ENCODE results near the gene CEP135.
"Not testable (repeated sequence)": the region's sequence is repeated elsewhere in the genome, so short reads cannot be mapped to it uniquely, and the experiment has no call there.

CEP135 gene

GRCh38 chr4:56026596-56026995, 77.9 kb downstream of the CEP135 start:
- DNase-seq = peak; percentile 50

DNA sequence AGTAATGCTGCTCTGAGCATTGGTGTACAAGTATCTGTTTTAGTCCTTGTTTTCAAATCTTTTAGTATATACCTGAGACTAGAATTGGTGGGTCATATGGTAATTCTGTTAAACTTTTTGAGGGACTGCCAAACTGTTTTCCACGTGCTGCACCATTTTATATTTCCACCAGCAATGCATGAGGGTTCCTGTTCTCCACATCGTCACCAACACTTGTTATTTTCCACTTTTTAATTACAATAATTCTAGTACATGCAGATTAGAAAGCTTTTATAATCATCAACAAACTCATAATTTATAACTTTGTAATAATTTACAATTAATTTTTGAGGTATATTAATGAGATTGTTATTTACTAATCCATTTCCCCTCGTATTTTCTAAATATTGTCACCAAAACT, 79.4 kb downstream of the CEP135 start:
- no peak for DNase-seq

DNA sequence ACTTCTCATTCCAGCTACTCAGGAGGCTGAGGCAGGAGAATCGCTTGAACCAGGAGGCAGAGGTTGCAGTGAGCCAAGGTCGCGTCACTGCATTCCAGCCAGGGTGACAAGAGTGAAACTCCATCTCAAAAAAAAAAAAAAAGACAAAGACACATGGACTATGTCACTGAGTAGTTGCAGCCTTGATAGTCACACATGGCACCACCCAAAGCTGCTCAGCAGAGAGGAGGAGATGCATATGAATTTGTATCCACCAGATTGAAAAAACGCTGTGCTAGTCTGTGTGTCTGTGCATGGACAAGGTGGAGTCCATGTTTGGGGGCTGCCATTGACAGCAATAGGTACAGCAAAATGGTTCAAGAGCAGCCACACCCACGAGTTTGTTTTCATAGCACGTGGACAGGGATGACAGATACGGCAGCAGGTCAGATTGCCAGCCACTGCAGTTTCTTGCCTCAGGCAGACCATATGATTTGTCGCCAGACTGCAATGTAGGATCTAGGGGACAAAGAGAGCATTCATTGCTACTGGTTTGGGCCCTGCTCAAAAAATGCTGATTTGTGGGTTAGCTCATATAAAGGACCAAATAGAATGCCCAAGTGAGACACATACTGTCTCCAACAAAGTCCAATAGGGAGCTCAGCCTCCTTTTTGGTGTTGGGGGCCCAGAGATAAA, 89.9 kb downstream of the CEP135 start:
- no peak for DNase-seq

DNA sequence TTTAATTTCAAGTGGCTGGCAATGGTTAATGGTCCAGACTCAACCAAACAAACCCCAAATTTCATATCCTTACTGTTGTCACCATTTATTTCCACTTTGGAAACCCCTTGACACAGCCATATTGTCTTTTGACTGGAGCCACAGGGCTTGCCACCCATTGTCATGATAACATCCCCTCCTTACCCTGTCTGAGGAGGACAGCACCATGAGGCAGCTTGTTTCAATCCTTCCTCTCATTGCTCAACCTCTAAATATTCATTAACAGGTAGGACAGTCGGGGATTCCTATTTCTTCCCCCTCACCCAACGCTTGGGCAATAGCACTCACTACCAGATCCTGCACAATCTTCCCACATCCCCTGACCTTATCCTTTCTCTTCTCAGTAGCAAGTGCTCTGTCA, 92.1 kb downstream of the CEP135 start:
- no peak for DNase-seq

DNA sequence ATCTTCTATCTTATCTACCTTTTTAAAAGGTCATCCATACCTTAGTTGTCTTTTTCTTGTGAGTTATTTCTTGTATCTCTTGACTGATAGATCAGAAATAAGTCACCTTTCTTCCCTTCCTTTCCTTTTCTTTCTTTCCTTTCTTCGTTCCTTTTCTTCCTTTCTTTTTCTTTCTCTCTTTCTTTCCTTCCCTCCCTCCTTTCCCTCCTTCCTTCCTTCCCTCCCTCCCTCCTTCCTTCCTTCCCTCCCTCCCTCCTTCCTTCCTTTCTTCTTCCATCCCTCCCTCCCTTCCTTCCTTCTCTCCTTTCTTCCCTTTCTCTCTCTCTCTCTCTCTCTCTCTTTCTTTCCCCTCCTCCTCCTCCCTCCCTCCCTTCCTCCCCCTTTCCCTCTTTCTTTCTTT, 93.5 kb downstream of the CEP135 start:
- no peak for DNase-seq

- no peak for DNase-seq
Measured at GRCh38 chr4:56048383-56048701, 99.6 kb downstream of the CEP135 start.

DNA sequence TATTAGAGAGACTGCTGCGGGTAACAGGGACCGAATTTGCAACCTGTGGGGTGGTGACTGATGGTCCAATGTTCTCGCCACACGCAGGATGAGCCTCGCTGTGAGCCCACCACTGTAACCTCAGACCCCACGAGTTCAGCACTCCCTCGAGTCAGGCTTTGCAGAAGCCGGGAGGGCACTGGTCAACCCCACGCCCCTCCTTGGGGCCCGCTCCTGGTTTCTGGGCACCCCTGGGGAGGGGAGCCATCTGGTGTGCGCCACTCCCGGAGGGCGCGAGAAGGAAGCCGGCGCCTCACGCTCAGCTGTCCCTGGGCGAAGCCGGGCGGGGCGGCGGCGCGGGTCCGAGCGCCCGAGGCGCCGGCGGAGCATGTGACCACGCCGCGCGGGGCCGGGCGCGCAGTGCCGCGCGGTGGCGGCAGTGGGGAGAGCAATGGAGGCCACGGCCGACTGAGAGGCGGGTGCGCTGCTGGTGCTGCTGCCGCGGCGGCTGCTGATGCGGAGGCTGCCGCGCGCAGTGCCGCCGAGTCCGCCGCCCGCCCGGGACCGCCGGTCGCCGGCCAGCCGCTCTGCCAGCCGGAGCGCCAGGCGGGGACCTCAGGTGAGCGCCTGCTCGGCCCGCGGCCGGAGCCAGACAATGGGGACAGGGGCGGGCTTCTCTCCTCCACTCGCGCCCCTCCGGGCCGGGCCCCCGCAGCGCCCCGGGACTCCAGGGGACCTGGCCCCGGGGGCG, 100.1 kb downstream of the CEP135 start:
- DNase-seq = peak; percentile 68

- DNase-seq = no peak
Measured at GRCh38 chr4:56050625-56051024, 101.9 kb downstream of the CEP135 start.

DNA sequence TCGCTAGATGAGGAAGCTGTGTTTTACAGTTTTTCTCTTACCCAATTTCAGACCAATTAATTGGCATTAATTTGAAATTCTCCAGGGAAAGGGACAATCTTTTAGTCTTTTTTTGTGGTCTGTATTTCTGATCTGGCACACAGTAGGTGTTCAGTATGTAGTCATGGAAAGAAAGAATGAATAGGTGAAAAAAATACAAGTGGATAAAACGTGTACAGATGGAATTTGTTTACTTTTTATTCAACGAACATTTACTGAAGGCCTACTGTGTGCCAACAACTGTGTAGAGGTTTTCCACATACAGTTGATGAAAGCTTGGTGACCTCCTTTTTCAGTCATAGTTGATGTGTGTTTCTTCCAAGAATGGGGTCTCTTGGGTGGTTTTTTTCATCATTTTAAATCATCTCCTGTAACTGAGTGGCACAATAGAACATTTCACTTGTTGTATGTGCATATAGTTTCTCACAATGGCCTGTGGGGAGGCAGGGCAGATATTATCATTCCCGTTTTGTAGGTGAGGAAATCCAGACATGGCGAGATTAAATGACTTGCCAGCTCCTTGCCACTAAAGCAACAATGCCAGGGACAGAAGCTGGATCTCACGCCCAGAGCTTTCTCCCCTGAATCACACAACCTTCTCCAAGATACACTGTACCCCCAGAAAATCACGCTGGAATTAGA, 102.4 kb downstream of the CEP135 start:
- no peak for DNase-seq

DNA sequence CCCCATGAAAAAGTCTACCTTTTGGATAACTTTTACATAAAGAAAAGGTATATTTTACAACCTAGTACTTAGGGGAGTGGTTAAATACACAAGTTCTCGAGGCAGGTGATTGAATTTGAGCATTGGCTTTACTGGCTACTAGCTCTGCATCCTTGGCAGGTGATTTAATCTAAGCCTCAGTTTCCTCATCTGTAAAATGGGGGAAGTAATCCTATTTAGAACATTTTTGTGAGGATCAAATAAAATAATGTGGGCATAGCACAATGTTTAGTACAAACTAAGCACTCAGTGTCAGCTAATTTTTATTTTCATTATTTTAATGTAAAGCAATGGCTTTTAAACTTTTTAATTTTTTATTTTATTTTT, 102.9 kb downstream of the CEP135 start:
- no peak for DNase-seq

DNA sequence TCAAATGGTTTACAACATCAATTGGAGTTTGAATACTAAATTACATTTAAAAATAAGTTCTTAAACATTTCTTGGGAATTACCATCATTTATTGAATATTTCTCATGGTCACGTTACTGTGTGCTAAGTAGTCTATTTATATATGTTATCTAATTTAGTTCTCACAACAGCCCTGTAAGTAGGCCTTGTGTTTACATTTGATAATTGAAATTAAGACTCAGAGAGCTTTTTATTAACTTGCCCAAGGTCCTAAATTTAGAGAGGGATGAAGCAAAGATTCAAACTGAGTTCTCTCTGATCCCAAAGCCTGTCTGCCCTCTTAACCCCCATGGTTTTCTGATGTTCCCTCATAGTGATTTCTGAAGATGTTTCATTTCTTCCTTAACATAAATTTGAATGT, 103.7 kb downstream of the CEP135 start:
- no peak for DNase-seq

DNA sequence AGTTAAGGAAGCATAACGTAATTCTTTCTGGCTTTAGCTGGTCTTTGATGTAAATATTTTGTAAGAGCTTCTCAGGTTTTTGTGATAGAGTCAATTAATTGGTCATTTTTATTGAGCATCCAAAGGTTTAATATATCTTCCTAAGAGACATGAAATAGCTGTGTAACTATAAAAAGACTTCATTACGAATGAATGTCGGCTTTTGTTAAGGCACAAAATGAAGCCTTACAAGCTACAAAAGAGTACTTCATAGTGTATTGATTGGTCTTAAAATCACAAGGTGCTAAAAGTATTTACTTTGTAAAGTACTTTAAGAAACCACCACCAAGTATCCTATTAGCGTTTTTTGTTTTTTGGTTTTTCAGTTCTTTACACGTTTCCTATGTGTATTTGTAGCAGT, 104.2 kb downstream of the CEP135 start:
- DNase-seq = no peak

DNA sequence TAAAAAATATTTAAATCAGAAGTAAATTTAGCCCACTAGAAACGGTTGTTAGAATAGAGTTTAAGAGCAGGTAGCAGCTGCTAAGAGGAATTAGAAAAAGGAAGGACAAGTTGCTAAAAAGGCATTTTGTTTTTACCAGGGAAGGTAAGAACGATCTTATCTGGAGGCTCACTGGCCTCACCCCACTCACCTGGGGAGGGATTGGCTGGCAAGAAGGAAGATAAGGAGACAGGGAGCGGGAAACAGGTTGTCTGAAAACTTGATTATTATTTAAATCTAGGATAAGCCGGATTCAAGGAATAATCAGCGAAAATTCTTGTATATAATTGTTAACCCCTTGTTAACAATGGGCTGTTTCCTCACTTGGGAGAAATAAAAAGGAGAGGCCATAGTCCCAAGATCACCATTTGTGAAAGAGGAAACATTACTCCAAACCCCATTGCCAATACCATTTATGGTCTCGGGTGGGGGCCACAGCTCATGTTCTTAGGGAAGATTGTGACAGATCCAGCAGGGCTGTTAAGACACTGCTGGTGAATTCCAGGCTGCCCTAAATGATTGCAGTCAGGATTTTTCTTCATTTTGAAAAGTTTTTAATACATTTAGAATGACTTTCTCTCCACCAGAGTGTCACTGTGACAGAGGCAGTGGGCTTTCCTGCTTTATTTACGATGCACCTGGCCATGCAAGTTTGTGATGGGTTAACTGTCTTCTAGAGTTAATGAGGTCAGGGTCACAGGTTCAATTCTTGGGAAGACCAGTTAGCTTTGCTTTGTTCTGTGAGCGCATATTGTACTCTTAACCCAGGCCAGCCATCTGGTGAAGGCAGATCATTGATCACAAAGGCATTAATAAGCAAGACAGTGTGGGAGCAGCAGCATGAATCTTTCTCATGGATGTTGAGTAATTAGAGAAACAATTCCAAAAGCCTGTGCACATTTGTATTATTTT, 106.6 kb downstream of the CEP135 start:
- DNase-seq = no peak

DNA sequence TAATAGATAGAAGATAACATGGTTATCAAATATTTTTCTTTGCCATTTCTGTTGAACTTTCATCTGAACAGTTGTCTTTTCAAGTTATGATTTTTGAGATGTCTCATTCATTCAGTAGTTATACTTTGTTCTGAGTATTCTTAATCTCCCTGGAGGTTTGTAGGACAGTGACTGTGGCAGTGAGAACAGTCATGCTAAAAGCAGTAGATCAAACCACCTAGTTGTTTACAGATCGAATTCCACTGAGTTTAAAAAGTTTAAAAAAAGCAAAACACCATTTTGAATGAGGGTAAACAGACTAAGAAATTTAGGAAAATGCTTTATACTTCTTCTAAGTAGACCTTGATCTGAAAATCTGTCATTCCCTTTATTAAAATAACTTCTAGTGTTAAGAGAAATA, 107.2 kb downstream of the CEP135 start:
- DNase-seq = no peak

DNA sequence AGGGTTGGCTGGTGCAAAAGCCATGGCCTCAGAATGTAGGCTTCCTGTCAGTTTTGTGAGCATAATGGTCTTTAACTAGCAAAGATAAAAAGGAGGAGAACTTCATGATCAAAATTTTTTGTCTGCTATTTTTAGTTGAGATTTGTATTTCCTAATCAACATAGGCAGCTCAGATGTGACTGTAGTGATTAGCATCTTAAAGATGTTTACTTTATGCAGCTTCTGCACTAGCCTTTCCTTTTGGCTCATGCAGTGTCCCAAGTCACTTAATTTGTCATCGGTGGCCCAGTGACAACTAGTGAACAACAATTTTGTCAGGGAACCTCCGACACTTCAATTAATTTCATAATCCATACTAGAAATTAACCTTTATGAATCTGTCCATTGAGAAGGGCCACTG, 109.8 kb downstream of the CEP135 start:
- DNase-seq = no peak

GRCh38 chr4:56060036-56060435, 111.3 kb downstream of the CEP135 start:
- DNase-seq = no peak

- no peak for DNase-seq
Measured at GRCh38 chr4:56062106-56062505, 113.4 kb downstream of the CEP135 start.

GRCh38 chr4:56062526-56063145, 113.9 kb downstream of the CEP135 start:
- DNase-seq = no peak

- no peak for DNase-seq
Measured at GRCh38 chr4:56066493-56066892, 117.7 kb downstream of the CEP135 start.

DNA sequence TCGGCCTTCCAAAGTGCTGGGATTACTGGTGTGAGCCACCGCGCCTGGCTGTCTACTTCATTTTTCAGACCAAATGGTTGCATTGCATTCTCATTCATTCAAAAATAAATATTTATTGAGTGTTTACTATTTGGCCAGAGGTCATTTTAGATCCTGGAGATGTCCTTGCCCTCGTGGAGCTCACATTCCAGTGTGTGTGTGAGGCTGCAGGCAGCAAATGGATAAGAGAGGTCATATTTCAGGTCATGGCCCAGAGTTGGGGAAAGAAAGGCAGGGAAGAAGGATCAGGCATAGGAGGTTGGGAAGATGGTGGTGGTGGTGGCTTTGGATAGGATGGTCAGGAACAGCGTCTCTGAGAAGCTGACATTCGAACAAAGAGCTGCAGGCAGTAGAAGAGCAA, 119.1 kb downstream of the CEP135 start:
- DNase-seq = no peak

DNA sequence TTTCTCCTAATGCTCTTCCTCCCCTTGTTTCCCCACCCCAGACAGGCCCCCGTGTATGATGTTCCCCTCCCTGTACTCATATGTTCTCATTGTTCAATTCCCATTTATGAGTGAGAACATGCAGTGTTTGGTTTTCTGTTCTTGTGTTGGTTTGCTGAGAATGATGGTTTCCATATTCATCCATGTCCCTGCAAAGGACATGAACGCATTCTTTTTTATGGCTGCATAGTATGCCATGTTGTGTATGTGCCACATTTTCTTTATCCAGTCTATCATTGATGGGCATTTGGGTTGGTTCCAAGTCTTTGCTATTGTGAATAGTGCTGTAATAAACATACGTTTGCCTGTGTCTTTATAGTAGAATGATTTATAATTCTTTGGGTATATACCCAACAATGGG, 124.0 kb downstream of the CEP135 start:
- not testable (repeated sequence) for DNase-seq

DNA sequence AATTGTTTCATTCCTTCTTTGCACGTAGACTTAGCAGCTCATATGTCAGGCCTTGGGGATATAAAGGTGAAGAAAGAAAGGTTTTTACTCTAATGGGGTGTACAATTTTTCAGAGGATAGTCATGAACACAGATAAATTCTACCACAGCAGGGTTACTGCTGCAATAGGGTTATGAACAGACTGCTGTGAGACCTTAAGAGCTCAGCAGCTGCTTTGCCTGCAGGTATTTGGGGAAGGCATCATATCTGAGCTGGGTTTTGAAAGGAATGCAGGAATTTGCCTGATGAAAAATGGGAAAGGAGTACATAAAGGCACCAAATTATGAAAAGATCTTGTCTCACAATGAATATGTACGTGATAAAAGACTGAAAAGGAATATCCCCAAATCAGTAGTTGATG, 128.9 kb downstream of the CEP135 start:
- DNase-seq = no peak

DNA sequence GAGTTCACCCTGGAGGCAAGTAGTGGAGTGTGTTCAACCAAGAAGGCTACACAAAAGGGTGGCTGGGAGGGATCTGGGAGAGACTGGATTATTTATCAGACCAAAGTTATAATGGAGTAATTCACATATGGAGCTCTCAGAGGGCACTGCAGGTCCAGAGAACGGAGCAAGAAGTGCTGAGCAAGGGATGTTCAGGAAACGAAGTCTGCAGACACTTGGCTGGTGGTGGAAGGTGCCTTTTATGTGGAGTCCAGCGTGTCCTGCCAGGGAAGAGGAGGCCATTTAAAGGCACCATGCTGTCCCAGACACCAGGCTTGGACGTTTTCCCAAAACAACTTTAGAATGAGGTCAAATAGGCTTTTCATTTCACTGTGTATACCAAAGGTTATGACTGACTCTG, 130.1 kb downstream of the CEP135 start:
- no peak for DNase-seq

Data from fibroblast of skin of right biceps (primary cell).